Naive thymus-derived CD4-positive, alpha-beta T cell (primary cell): Measurements from ENCODE around the gene ERC1. TPM values are rescaled to one million over a fixed set of nuclear protein-coding genes. Genes with fewer than 3 reads are reported as not detected.

Experiments
- ATAC-seq: fragments of 150-1000 bp; cut with Tn5 transposase; 2 replicates; pipeline ENCODE4 v1.10.0; 2021; ENCODE audit warnings: mild to moderate bottlenecking, moderate library complexity
- CTCF ChIA-PET: fragments of 350-600 bp; sonication (Branson Sonifier 250); formaldehyde crosslinking; loops from one replicate; lab custom pipeline; 2021; ENCODE audit warnings: antibody characterized with exemption; lab: Charles Lee
- POLR2A ChIA-PET: fragments of 350-600 bp; sonication (Branson Sonifier 250); formaldehyde crosslinking; loops from one replicate; lab custom pipeline; 2021; ENCODE audit warnings: antibody characterized with exemption, inconsistent platforms; lab: Charles Lee
- DNase-seq, 9 donors: peaks; one replicate each; pipeline versions ENCODE4 v3.0.0 to v3.0.0-alpha.2; 2020 to 2022; ENCODE audit warnings: mixed read lengths in 1 of 9
- H3K27ac ChIP-seq: one replicate; pipeline ENCODE4 v1.7.0; 2013; ENCODE audit warnings: mild to moderate bottlenecking, low read depth, low read length, moderate library complexity
- H3K27me3 ChIP-seq, 2 donors: one replicate each; pipeline ENCODE4 v1.7.0; 2013; ENCODE audit warnings: low read length in 2 of 2, mild to moderate bottlenecking in 2 of 2, moderate library complexity in 2 of 2; ENCODE audit not compliant: control insufficient read depth in 2 of 2, insufficient read depth in 2 of 2
- H3K36me3 ChIP-seq, 3 experiments: 1 replicate in 2 of 3; 2 replicates in 1 of 3; pipeline ENCODE4 v1.7.0; 2013; ENCODE audit warnings: low read length in 3 of 3, mild to moderate bottlenecking in 3 of 3, moderate library complexity in 1 of 3; ENCODE audit not compliant: insufficient read depth in 3 of 3, control insufficient read depth in 2 of 3
- H3K4me1 ChIP-seq, 2 donors: one replicate each; pipeline ENCODE4 v1.7.0; 2013; ENCODE audit warnings: low read length in 2 of 2, mild to moderate bottlenecking in 2 of 2, moderate library complexity in 1 of 2; ENCODE audit not compliant: control insufficient read depth in 2 of 2, insufficient read depth in 2 of 2
- H3K4me3 ChIP-seq: 2 replicates; pipeline ENCODE4 v1.7.0; 2013; ENCODE audit warnings: mild to moderate bottlenecking, low read length
- H3K9me3 ChIP-seq, 3 experiments: 1 replicate in 2 of 3; 2 replicates in 1 of 3; pipeline ENCODE4 v1.7.0; 2013; ENCODE audit warnings: low read length in 3 of 3; ENCODE audit not compliant: control insufficient read depth in 2 of 3
- H3K27ac Mint-ChIP-seq, 9 donors: one replicate each; pipeline ENCODE4 v1.8.0; 2020 to 2022; ENCODE audit warnings: mixed read lengths in 9 of 9, mild to moderate bottlenecking in 8 of 9, moderate library complexity in 5 of 9, inconsistent platforms in 2 of 9
- H3K27me3 Mint-ChIP-seq, 5 donors: one replicate each; pipeline ENCODE4 v1.8.0; 2021 to 2022; ENCODE audit warnings: mixed read lengths in 5 of 5, mild to moderate bottlenecking in 1 of 5
- H3K36me3 Mint-ChIP-seq, 5 donors: one replicate each; pipeline ENCODE4 v1.8.0; 2020 to 2022; ENCODE audit warnings: mixed read lengths in 5 of 5, mild to moderate bottlenecking in 3 of 5, inconsistent platforms in 1 of 5
- H3K4me1 Mint-ChIP-seq, 7 donors: one replicate each; pipeline ENCODE4 v1.8.0; 2020 to 2022; ENCODE audit warnings: mixed read lengths in 7 of 7, mild to moderate bottlenecking in 3 of 7, inconsistent platforms in 1 of 7
- H3K4me3 Mint-ChIP-seq, 10 donors: one replicate each; pipeline ENCODE4 v1.8.0; 2020 to 2022; ENCODE audit warnings: mild to moderate bottlenecking in 10 of 10, mixed read lengths in 10 of 10, moderate library complexity in 6 of 10, inconsistent platforms in 2 of 10
- H3K9me3 Mint-ChIP-seq, 11 donors: one replicate each; pipeline ENCODE4 v1.8.0; 2020 to 2022; ENCODE audit warnings: mixed read lengths in 11 of 11, mild to moderate bottlenecking in 4 of 11, inconsistent platforms in 1 of 11, moderate library complexity in 1 of 11
- intact Hi-C, 2 donors: fragments of 100-400 bp; cut with micrococcal nuclease; formaldehyde crosslinking; loops; one replicate each; pipeline ENCODE4 v1.15.1; 2023
- polyA plus RNA-seq, 2 donors: library from polyadenylated mRNA; unstranded; fragments of 300-500 nt; fragmentation: Illumina TruSeq; gene quantifications; one replicate each; pipeline ENCODE4 v1.2.3, GENCODE V29; 2021
- total RNA-seq, 6 experiments: library from RNA in 5 of 6; stranded (reverse) in 5 of 6; gene quantifications; 1 replicate in 5 of 6; 2 replicates in 1 of 6; pipeline ENCODE4 v1.2.3 and lab custom pipeline; 2021 to 2026

ERC1 gene
- total and polyA plus RNA-seq, 7 experiments from 2014 or later = 15.9 to 62.0 (median 51.5) TPM

DNA sequence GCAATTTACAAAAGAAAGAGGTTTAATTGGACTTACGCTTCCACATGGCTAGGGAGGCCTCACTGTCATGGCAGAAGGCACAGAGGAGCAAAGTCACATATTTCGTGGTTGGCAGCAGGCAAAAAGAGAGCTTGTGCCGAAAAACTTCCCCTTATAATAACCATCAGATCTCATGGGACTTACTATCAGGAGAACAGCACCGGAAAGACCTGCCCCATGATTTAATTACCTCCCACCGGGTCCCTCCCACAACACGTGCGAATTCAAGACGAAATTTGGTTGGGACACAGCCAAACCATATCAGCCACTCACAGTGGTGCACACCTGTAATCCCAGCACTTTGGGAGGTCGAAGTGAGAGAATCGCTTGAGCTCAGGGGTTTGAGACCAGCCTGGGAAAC lies 534.8 kb downstream of the ERC1 start:
- H3K27ac ChIP-seq = no peak overlapping the region
- intact Hi-C loops = no loop called here
- DNase-seq = no peak
- no peaks in the 10 kb centered on the region for H3K4me1 ChIP-seq
- H3K9me3 ChIP-seq = no peaks in the 10 kb centered on the region
- no peak overlapping the region for H3K4me3 ChIP-seq
- Mint-ChIP-seq H3K9me3 (peaks cover 0 to 2% (median 0%) of the 10 kb centered on the region in 11 donors), H3K4me1 (peaks cover 2 to 6% (median 4%) of the 10 kb centered on the region in 7 donors), H3K36me3 (peaks cover 0 to 4% (median 0%) of the 10 kb centered on the region in 5 donors), H3K4me3 (no peak overlapping the region), H3K27ac (no peak overlapping the region), H3K27me3 (peaks cover 52 to 60% (median 54%) of the 10 kb centered on the region in 5 donors)
- H3K27me3 ChIP-seq = peaks cover 8 to 13% of the 10 kb centered on the region in 2 donors
- no peaks in the 10 kb centered on the region for H3K36me3 ChIP-seq
- ATAC-seq = no peak
- CTCF ChIA-PET = no interaction called here
- POLR2A ChIA-PET = no interaction called here

- Mint-ChIP-seq H3K36me3 (peaks cover 0 to 4% (median 0%) of the 10 kb centered on the region in 5 donors), H3K27ac (no peak overlapping the region), H3K27me3 (peaks cover 66 to 74% (median 70%) of the 10 kb centered on the region in 5 donors), H3K4me1 (peaks cover 11 to 18% (median 15%) of the 10 kb centered on the region in 7 donors), H3K4me3 (no peak overlapping the region), H3K9me3 (peaks cover 0 to 2% (median 0%) of the 10 kb centered on the region in 11 donors)
- Histone ChIP-seq H3K4me3 (no peak overlapping the region), H3K36me3 (no peaks in the 10 kb centered on the region), H3K27me3 (peaks cover 13 to 30% of the 10 kb centered on the region in 2 donors), H3K9me3 (no peaks in the 10 kb centered on the region), H3K27ac (no peak overlapping the region), H3K4me1 (peaks cover 16 to 18% of the 10 kb centered on the region in 2 donors)
- intact Hi-C loops = no loop called here
- CTCF ChIA-PET = no interaction called here
- no peak for DNase-seq
- ATAC-seq = no peak
- POLR2A ChIA-PET = no interaction called here
These were observed 536.8 kb downstream of the ERC1 start for GRCh38 chr12:1527789-1528188.

GRCh38 chr12:1528791-1529190 lies 537.8 kb downstream of the ERC1 start:
- H3K27ac Mint-ChIP-seq = no peak overlapping the region
- peaks cover 13 to 31% of the 10 kb centered on the region in 2 donors for H3K27me3 ChIP-seq
- peaks cover 0 to 2% (median 0%) of the 10 kb centered on the region in 11 donors for H3K9me3 Mint-ChIP-seq
- intact Hi-C loops = no loop called here
- POLR2A ChIA-PET = no interaction called here
- H3K4me1 ChIP-seq = peaks cover 22% of the 10 kb centered on the region in 2 donors
- H3K36me3 ChIP-seq = no peaks in the 10 kb centered on the region
- DNase-seq (no peak), ATAC-seq (no peak)
- H3K4me3 Mint-ChIP-seq = peak overlapping the region in 5 of 10 donors; percentile 9 to 88 (median 18)
- no peak overlapping the region for H3K27ac ChIP-seq
- H3K4me1 Mint-ChIP-seq = peaks cover 21 to 28% (median 25%) of the 10 kb centered on the region in 7 donors
- CTCF ChIA-PET = no interaction called here
- H3K27me3 Mint-ChIP-seq = peaks cover 73 to 80% (median 74%) of the 10 kb centered on the region in 5 donors
- no peaks in the 10 kb centered on the region for H3K9me3 ChIP-seq
- H3K36me3 Mint-ChIP-seq = peaks cover 0 to 4% (median 0%) of the 10 kb centered on the region in 5 donors
- no peak overlapping the region for H3K4me3 ChIP-seq

DNA sequence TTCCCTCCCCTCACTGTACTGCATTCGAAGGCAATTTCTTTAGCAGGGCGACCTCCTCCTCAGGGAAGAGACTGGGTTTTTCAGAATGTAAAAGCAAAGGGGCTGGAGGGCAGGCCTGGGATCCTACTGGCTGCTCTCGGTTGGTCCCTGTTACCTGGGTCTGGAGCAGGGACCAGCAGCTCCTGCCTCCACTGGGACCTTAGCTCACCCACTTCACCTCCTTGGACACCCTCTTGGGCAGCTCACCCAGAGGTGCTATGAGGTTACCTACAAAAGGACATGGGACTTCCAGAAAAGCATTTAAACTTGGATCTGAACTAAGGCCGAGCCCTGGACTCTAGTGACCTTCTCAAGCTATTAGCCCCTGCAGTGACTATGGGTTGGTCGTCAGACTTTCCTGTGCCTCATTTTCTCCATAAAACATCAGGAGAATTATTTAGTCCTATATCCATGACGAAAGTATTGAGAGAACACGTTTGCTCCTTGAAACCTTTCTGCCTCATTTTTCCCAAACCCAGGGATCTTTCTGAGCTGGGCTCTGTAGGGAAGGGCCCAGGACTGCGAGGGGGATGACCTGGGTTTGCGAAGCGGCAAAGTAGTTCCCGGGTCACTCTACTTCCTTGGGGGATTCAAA lies 538.3 kb downstream of the ERC1 start:
- no peaks in the 10 kb centered on the region for H3K36me3 ChIP-seq
- no peak for DNase-seq
- Mint-ChIP-seq H3K27ac (peak overlapping the region in 2 of 9 donors; percentile 59 to 74), H3K4me1 (peaks cover 25 to 33% (median 28%) of the 10 kb centered on the region in 7 donors), H3K36me3 (peaks cover 0 to 4% (median 0%) of the 10 kb centered on the region in 5 donors), H3K27me3 (peaks cover 71 to 79% (median 73%) of the 10 kb centered on the region in 5 donors), H3K4me3 (peak overlapping the region; percentile 78 to 92 (median 84)), H3K9me3 (peaks cover 0 to 2% (median 0%) of the 10 kb centered on the region in 11 donors)
- ChIA-PET POLR2A (no interaction called here), CTCF (no interaction called here)
- peaks cover 28% of the 10 kb centered on the region in 2 donors for H3K4me1 ChIP-seq
- H3K27me3 ChIP-seq = peaks cover 13 to 31% of the 10 kb centered on the region in 2 donors
- H3K9me3 ChIP-seq = no peaks in the 10 kb centered on the region
- no peak overlapping the region for H3K4me3 ChIP-seq
- H3K27ac ChIP-seq = no peak overlapping the region
- intact Hi-C loops = no loop called here
- ATAC-seq = no peak

DNA sequence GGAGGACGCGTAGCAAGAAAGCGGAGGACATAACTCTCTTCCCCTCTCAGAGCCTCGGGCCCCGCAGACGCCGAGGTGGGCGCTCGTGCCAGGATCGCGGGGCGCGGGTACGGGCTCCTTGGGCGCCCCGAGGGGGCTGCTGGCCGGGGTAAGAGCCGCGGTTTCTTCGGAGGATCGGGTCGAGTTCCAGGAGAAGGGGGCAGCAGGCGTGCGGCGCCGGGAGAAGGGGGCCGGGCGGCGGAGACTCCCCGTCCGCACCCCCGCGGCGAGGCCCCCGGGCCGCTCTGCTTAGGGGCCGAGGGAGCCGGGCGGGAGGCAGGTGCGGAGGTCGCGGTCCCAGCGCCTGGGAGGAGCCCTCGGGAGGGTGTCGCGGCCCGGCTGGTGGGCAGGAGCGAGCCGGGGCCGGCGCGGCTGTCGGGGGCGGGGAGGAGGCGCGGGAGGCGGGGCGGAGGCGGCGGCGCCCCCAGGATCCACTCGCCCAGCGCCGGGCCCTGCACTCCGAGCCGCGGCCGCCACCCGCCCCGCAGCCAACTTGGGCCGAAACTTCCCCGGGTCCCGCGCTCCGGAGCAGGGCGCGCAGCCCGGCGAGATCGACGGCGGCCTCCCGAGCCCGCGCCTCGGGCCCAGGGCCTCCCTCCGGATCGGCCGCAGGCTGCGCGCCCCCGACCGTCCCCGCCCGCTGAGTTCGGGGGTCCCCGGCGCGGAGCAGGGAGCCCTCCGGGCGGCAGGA lies 539.0 kb downstream of the ERC1 start:
- no peak for ATAC-seq
- peaks cover 13 to 35% of the 10 kb centered on the region in 2 donors for H3K27me3 ChIP-seq

GRCh38 chr12:1530592-1531152 lies 539.6 kb downstream of the ERC1 start:
- Histone ChIP-seq H3K4me1 (peaks cover 32 to 34% of the 10 kb centered on the region in 2 donors), H3K27me3 (peaks cover 13 to 36% of the 10 kb centered on the region in 2 donors), H3K27ac (no peak overlapping the region), H3K9me3 (no peaks in the 10 kb centered on the region), H3K4me3 (no peak overlapping the region), H3K36me3 (no peaks in the 10 kb centered on the region)
- Mint-ChIP-seq H3K36me3 (peaks cover 0 to 4% (median 0%) of the 10 kb centered on the region in 5 donors), H3K9me3 (peaks cover 0 to 2% (median 0%) of the 10 kb centered on the region in 11 donors), H3K4me1 (peaks cover 25 to 38% (median 29%) of the 10 kb centered on the region in 7 donors), H3K27me3 (peaks cover 62 to 78% (median 75%) of the 10 kb centered on the region in 5 donors), H3K27ac (no peak overlapping the region), H3K4me3 (peak overlapping the region in 2 of 10 donors; percentile 82 to 85)
- ATAC-seq (no peak), DNase-seq (peak in 2 of 9 donors; percentile 15 to 21)
- POLR2A ChIA-PET = no interaction called here
- CTCF ChIA-PET = interaction anchor here (0.7 to 1.5 kb wide), 2 partner anchors 52 to 93 kb away, joined by 3 read pairs; no protein-coding TSS in a partner anchor
- intact Hi-C loops = loop anchor here in 1 of 2 donors (5.0 kb wide), 2 partner anchors 43 to 62 kb away; partner anchors contain the start of gene FBXL14

More for the DNA sequence above, 539.0 kb downstream of the ERC1 start:
- Histone ChIP-seq H3K4me1 (peaks cover 32 to 34% of the 10 kb centered on the region in 2 donors), H3K27ac (no peak overlapping the region), H3K9me3 (no peaks in the 10 kb centered on the region), H3K4me3 (no peak overlapping the region), H3K36me3 (no peaks in the 10 kb centered on the region)
- POLR2A ChIA-PET = no interaction called here
- intact Hi-C loops = loop anchor here in 1 of 2 donors (5.0 kb wide), 2 partner anchors 43 to 62 kb away; partner anchors contain the start of gene FBXL14
- peaks cover 25 to 38% (median 29%) of the 10 kb centered on the region in 7 donors for H3K4me1 Mint-ChIP-seq
- H3K27ac Mint-ChIP-seq = peak overlapping the region in 2 of 9 donors; percentile 59 to 74
- peaks cover 0 to 2% (median 0%) of the 10 kb centered on the region in 11 donors for H3K9me3 Mint-ChIP-seq
- peak overlapping the region; percentile 78 to 92 (median 84) for H3K4me3 Mint-ChIP-seq
- no peak for DNase-seq
- H3K27me3 Mint-ChIP-seq = peaks cover 64 to 78% (median 74%) of the 10 kb centered on the region in 5 donors
- CTCF ChIA-PET = no interaction called here
- H3K36me3 Mint-ChIP-seq = peaks cover 0 to 4% (median 0%) of the 10 kb centered on the region in 5 donors
